ENCODE measurements around the gene LRRC26.

The LRRC26 gene

GRCh38 chr9:137183980-137184595, 14.2 kb upstream of the LRRC26 start:
- no peak for DNase-seq

- DNase-seq, result no peak
These were observed 13.0 kb upstream of the LRRC26 start for GRCh38 chr9:137182836-137183235.

- no peak for DNase-seq
These were observed 11.8 kb upstream of the LRRC26 start for GRCh38 chr9:137181680-137182079.

GRCh38 chr9:137180491-137180890, 10.6 kb upstream of the LRRC26 start:
- DNase-seq, result no peak

- DNase-seq, result no peak
These were observed 9.9 kb upstream of the LRRC26 start for GRCh38 chr9:137179761-137180160.

- DNase-seq, result no peak
These were observed 9.2 kb upstream of the LRRC26 start for GRCh38 chr9:137178939-137179630.

- DNase-seq, result no peak
These were observed 8.5 kb upstream of the LRRC26 start for GRCh38 chr9:137178201-137178938.

GRCh38 chr9:137176302-137177182, 6.7 kb upstream of the LRRC26 start:
- peak; percentile 69 for DNase-seq

- no peak for DNase-seq
These were observed 5.6 kb upstream of the LRRC26 start for GRCh38 chr9:137175345-137175961.

- no peak for DNase-seq
These were observed 5.0 kb upstream of the LRRC26 start for GRCh38 chr9:137174722-137175293.

- no peak for DNase-seq
These were observed 4.2 kb upstream of the LRRC26 start for GRCh38 chr9:137173796-137174664.

- no peak for DNase-seq
These were observed 3.3 kb upstream of the LRRC26 start for GRCh38 chr9:137172901-137173795.

- DNase-seq, result no peak
These were observed 1.5 kb upstream of the LRRC26 start for GRCh38 chr9:137171149-137171900.

- no peak for DNase-seq
These were observed 766 bp upstream of the LRRC26 start for GRCh38 chr9:137170486-137171148.

- no peak for DNase-seq
These were observed 671 bp downstream of the LRRC26 start for GRCh38 chr9:137168904-137169856.

- DNase-seq, result no peak
These were observed 1.3 kb downstream of the LRRC26 start for GRCh38 chr9:137168573-137168903.

- no peak for DNase-seq
These were observed 1.9 kb downstream of the LRRC26 start for GRCh38 chr9:137167747-137168572.

Data from activated effector memory CD4-positive, alpha-beta T cell treated with anti-CD3 and anti-CD28 coated beads, Interleukin-2, amount 50 U/mL, for 16 hours (primary cell).